Iris pigment epithelial cell (primary cell): ENCODE measurements around the gene MAP3K20.
"Not testable (repeated sequence)": the region's sequence is repeated elsewhere in the genome, so short reads cannot be mapped to it uniquely, and the experiment has no call there.

Experiments used
- DNase-seq: peaks from one replicate; pipeline ENCODE4 v3.0.0-alpha.2; 2011; ENCODE audit warnings: low read depth

The MAP3K20 gene

GRCh38 chr2:173279527-173279868 lies 203.9 kb downstream of the MAP3K20 start:
- no peak for DNase-seq

GRCh38 chr2:173280853-173281252 lies 205.2 kb downstream of the MAP3K20 start:
- no peak for DNase-seq

- not testable (repeated sequence) for DNase-seq
Measured at GRCh38 chr2:173281898-173282297, 206.3 kb downstream of the MAP3K20 start.

GRCh38 chr2:173282795-173283545 lies 207.3 kb downstream of the MAP3K20 start:
- no peak for DNase-seq

GRCh38 chr2:173286153-173286809 lies 210.6 kb downstream of the MAP3K20 start:
- no peak for DNase-seq

- no peak for DNase-seq
Measured at GRCh38 chr2:173287594-173287993, 211.9 kb downstream of the MAP3K20 start.

- DNase-seq, result peak; percentile 84
Measured at GRCh38 chr2:173288561-173288960, 212.9 kb downstream of the MAP3K20 start.

GRCh38 chr2:173290046-173290445 lies 214.4 kb downstream of the MAP3K20 start:
- peak; percentile 24 for DNase-seq

- DNase-seq, result no peak
Measured at GRCh38 chr2:173290518-173290917, 214.9 kb downstream of the MAP3K20 start.

- DNase-seq, result no peak
Measured at GRCh38 chr2:173291412-173291811, 215.8 kb downstream of the MAP3K20 start.

GRCh38 chr2:173296235-173296634 lies 220.6 kb downstream of the MAP3K20 start:
- no peak for DNase-seq

GRCh38 chr2:173298536-173299097 lies 223.0 kb downstream of the MAP3K20 start:
- DNase-seq, result peak; percentile 12

- DNase-seq, result no peak
Measured at GRCh38 chr2:173299764-173300163, 224.1 kb downstream of the MAP3K20 start.

GRCh38 chr2:173300458-173300857 lies 224.8 kb downstream of the MAP3K20 start:
- no peak for DNase-seq

GRCh38 chr2:173301549-173301948 lies 225.9 kb downstream of the MAP3K20 start:
- DNase-seq, result not testable (repeated sequence)

GRCh38 chr2:173305303-173305702 lies 229.7 kb downstream of the MAP3K20 start:
- DNase-seq, result no peak

GRCh38 chr2:173307293-173307692 lies 231.6 kb downstream of the MAP3K20 start:
- DNase-seq, result no peak

GRCh38 chr2:173309370-173309769 lies 233.7 kb downstream of the MAP3K20 start:
- not testable (repeated sequence) for DNase-seq

- DNase-seq, result no peak
Measured at GRCh38 chr2:173311844-173312606, 236.4 kb downstream of the MAP3K20 start.
